GM12878 (cell line): ENCODE measurements around the gene PLXNA4. TPM values are rescaled to one million over a fixed set of nuclear protein-coding genes. Genes with fewer than 3 reads are reported as not detected.

Source experiments
- ATAC-seq: fragments of 200-7000 bp; cut with Tn5 transposase; 3 replicates; pipeline ENCODE4 v1.9.1; 2020; ENCODE audit warnings: mild to moderate bottlenecking, moderate library complexity
- BruUV-seq: library from RNA; stranded (reverse); fragments of 400-500 nt; replicated peaks from 2 replicates; lab custom pipeline; 2021; lab: Mats Ljungman, UMichigan
- CTCF ChIA-PET: fragments of 300-600 bp; sonication (Branson Sonifier 250); formaldehyde crosslinking; extraction: SDS; loops from one replicate; lab custom pipeline; 2021; ENCODE audit warnings: inconsistent platforms; lab: Yijun Ruan, JAX
- POLR2A ChIA-PET: fragments of 350-600 bp; formaldehyde crosslinking; extraction: SDS; loops from one replicate; lab custom pipeline; 2021; ENCODE audit warnings: inconsistent platforms; lab: Charles Lee
- RAD21 ChIA-PET: fragments of 300-600 bp; sonication (Branson Sonifier 250); formaldehyde crosslinking; loops from one replicate; lab custom pipeline; 2023; ENCODE audit warnings: antibody characterized with exemption; ENCODE audit not compliant: unreplicated experiment; lab: Charles Lee
- SMC1A ChIA-PET: fragments of 300-600 bp; sonication (Branson Sonifier 250); formaldehyde crosslinking; loops from one replicate; lab custom pipeline; 2023; ENCODE audit not compliant: unreplicated experiment, uncharacterized antibody; lab: Charles Lee
- DNase-seq: peaks from one replicate; pipeline ENCODE4 v3.0.0-alpha.2; 2011; ENCODE audit warnings: low read depth, low spot score
- FAIRE-seq: peaks from 3 replicates; lab custom pipeline; 2011; peaks lifted over from hg19 to GRCh38; lab: Jason Lieb, UNC
- H2AFZ ChIP-seq: 2 replicates; pipeline ENCODE4 v1.6.0; 2011; ENCODE audit warnings: low read depth, low read length, control low read depth; ENCODE audit not compliant: control insufficient read depth
- H3K27ac ChIP-seq: 2 replicates; pipeline ENCODE4 v1.5.1; 2011; ENCODE audit warnings: control low read depth; ENCODE audit not compliant: control insufficient read depth, insufficient read depth
- H3K27me3 ChIP-seq, 2 experiments: replicated peaks in 1 of 2; 2 replicates each; pipeline versions ENCODE4 v1.6.0 to v1.6.1; 2011; ENCODE audit warnings: low read length in 1 of 2; ENCODE audit not compliant: control insufficient read depth in 2 of 2, insufficient read depth in 2 of 2
- H3K36me3 ChIP-seq, 2 experiments: 2 replicates each; pipeline ENCODE4 v1.5.1; 2011; ENCODE audit warnings: low read length in 1 of 2; ENCODE audit not compliant: control insufficient read depth in 2 of 2, insufficient read depth in 2 of 2
- H3K4me1 ChIP-seq: 2 replicates; pipeline ENCODE4 v1.6.1; 2011; ENCODE audit warnings: mild to moderate bottlenecking, low read length, moderate library complexity, mixed read lengths; ENCODE audit not compliant: control insufficient read depth, insufficient read depth
- H3K4me2 ChIP-seq: 2 replicates; pipeline ENCODE4 v1.6.0; 2011; ENCODE audit warnings: control low read depth; ENCODE audit not compliant: control insufficient read depth, insufficient read depth
- H3K4me3 ChIP-seq: fragments of 200-600 bp; sonication (generic); 2 replicates; pipeline ENCODE4 v1.5.1; 2016
- H3K79me2 ChIP-seq: 2 replicates; pipeline ENCODE4 v1.6.0; 2011; ENCODE audit warnings: low read length; ENCODE audit not compliant: control insufficient read depth, insufficient read depth
- H3K9ac ChIP-seq: 2 replicates; pipeline ENCODE4 v1.8.0; 2011; ENCODE audit warnings: low read length, control low read depth, mixed read lengths; ENCODE audit not compliant: control insufficient read depth, insufficient read depth
- H3K9me3 ChIP-seq: replicated peaks from 3 replicates; pipeline ENCODE4 v1.5.1; 2011; ENCODE audit warnings: mild to moderate bottlenecking, low read length; ENCODE audit not compliant: control insufficient read depth, insufficient read depth
- H4K20me1 ChIP-seq: 2 replicates; pipeline ENCODE4 v1.6.0; 2011; ENCODE audit not compliant: control insufficient read depth, insufficient read depth
- CREB1 ChIP-seq: IDR thresholded peaks from 2 replicates; pipeline ENCODE4 v1.6.1; 2012; ENCODE audit warnings: low read depth, mild to moderate bottlenecking, inconsistent platforms
- CUX1 ChIP-seq: IDR thresholded peaks from 2 replicates; pipeline ENCODE4 v1.6.1; 2012; ENCODE audit warnings: improper control_type of control experiment, low read depth, low read length; ENCODE audit not compliant: insufficient replicate concordance
- EGR1 ChIP-seq, 2 experiments: IDR thresholded peaks; 1 replicate in 1 of 2; 2 replicates in 1 of 2; pipeline ENCODE4 v1.6.1; 2011 to 2012; ENCODE audit warnings: low read depth in 2 of 2, low read length in 2 of 2, borderline replicate concordance in 1 of 2, mild to moderate bottlenecking in 1 of 2, moderate library complexity in 1 of 2
- GABPA ChIP-seq: IDR thresholded peaks from 2 replicates; pipeline ENCODE4 v1.6.1; 2014; ENCODE audit warnings: antibody characterized with exemption, low read depth, mild to moderate bottlenecking, inconsistent platforms
- IKZF1 ChIP-seq: fragments of 450-650 bp; conservative IDR thresholded peaks from 2 replicates; pipeline ENCODE4 v1.6.1; 2017; ENCODE audit warnings: antibody characterized with exemption, mild to moderate bottlenecking
- MYC ChIP-seq: IDR thresholded peaks from 2 replicates; pipeline ENCODE4 v1.6.1; 2011; ENCODE audit warnings: mild to moderate bottlenecking, low read length, moderate library complexity, inconsistent platforms; ENCODE audit not compliant: insufficient read depth, insufficient replicate concordance, insufficient read length, severe bottlenecking
- NFYA ChIP-seq: IDR thresholded peaks from 2 replicates; pipeline ENCODE4 v1.6.1; 2011; ENCODE audit warnings: low read depth, mild to moderate bottlenecking, low read length, improper control_type of control experiment, borderline replicate concordance
- NR2F1 ChIP-seq: fragments of 450-650 bp; conservative IDR thresholded peaks from 2 replicates; pipeline ENCODE4 v1.6.1; 2017; ENCODE audit warnings: mild to moderate bottlenecking
- PRDM15 ChIP-seq: fragments of 450-650 bp; formaldehyde crosslinking; IDR thresholded peaks from 2 replicates; pipeline ENCODE4 v1.4.0; 2020; ENCODE audit warnings: mild to moderate bottlenecking, moderate library complexity
- RUNX3 ChIP-seq: IDR thresholded peaks from 2 replicates; pipeline ENCODE4 v1.6.1; 2012; ENCODE audit warnings: low read length, inconsistent platforms
- STAT1 ChIP-seq: fragments of 450-650 bp; conservative IDR thresholded peaks from 2 replicates; pipeline ENCODE4 v1.6.1; 2014; ENCODE audit warnings: antibody characterized with exemption, mild to moderate bottlenecking
- STAT3 ChIP-seq: IDR thresholded peaks from 2 replicates; pipeline ENCODE4 v1.6.1; 2011; ENCODE audit warnings: low read depth, low read length, improper control_type of control experiment
- TAF1 ChIP-seq: IDR thresholded peaks from 2 replicates; pipeline ENCODE4 v1.6.1; 2011; ENCODE audit warnings: mild to moderate bottlenecking, low read depth, low read length, borderline replicate concordance
- TCF7 ChIP-seq: IDR thresholded peaks from 2 replicates; pipeline ENCODE4 v1.6.1; 2014; ENCODE audit warnings: antibody characterized with exemption, borderline replicate concordance
- WGBS: methylation state at CpG from one replicate; pipeline ENCODE4 v1.1.6; 2016; ENCODE audit warnings: low lambda C conversion rate; ENCODE audit not compliant: insufficient replicate concordance, insufficient coverage; ENCODE audit errors: missing lambda C conversion rate; 5-methylcytosine and 5-hydroxymethylcytosine counted together
- in situ Hi-C: fragments of 300-500 bp; cut with MboI; formaldehyde crosslinking; loops from 9 replicates; pipeline ENCODE4 v1.14.3; 2018; ENCODE audit warnings: mixed read lengths
- intact Hi-C: fragments of 100-400 bp; cut with micrococcal nuclease; formaldehyde crosslinking; loops from one replicate; pipeline ENCODE4 v1.14.2; 2022; ENCODE audit not compliant: unreplicated experiment
- polyA plus RNA-seq, 11 experiments: library from polyadenylated mRNA; depleted of rRNA in 4 of 11; unstranded in 6 of 11; stranded (reverse) in 5 of 11; fragments of >200 nt; fragmentation: Nextera tagmentation in 4 of 11; fragmentation: Illumina TruSeq in 1 of 11; extraction: Ambion mirVana in 4 of 11; extraction: Trizol in 1 of 11; gene quantifications; 1 replicate in 1 of 11; 2 replicates in 10 of 11; pipeline versions ENCODE4 v1.2.1 to v1.2.3, GENCODE V29; 2011 to 2016; ENCODE audit warnings: inconsistent platforms in 2 of 11, missing spikeins in 2 of 11, low read depth in 1 of 11
- total RNA-seq, 4 experiments: library from RNA; depleted of rRNA in 3 of 4; stranded (reverse); fragments of >200 nt in 3 of 4; fragmentation: Illumina TruSeq in 1 of 4; extraction: Trizol in 1 of 4; gene quantifications; 2 replicates each; pipeline versions ENCODE4 v1.2.1 to v1.2.3, GENCODE V29; 2013 to 2021
- TF ChIP-seq, protein P1 (sequence below): fragments of 450-650 bp; IDR thresholded peaks from 2 replicates; pipeline ENCODE4 v1.6.1; 2017; ENCODE audit warnings: borderline replicate concordance

The PLXNA4 gene
- total and polyA plus RNA-seq, 10 of the 15 experiments (the other 5 are each of a cell fraction or from before 2014, with no cell fraction given): 0.03 TPM; not detected in 9

DNA sequence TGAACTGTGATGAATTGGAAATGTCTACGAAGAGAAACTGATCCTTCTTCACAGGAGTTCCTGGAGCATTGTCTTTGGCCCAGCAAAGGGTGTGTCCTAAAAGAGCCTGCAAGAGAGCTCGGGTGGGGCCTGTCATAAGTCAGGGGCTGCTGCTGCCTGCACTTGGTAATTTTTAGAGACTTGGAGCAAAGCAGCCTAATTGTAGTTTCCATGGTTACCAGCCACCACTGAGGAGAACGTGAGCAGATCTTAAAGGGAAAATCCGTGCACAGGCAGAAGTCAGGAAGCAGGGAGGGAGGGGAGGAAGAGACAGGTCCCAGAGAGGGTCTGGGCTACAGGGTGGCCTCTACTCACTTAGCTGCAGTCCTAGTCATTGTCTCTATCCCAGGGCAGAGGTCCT is 463.6 kb downstream of the PLXNA4 start:
- ChIA-PET SMC1A (no interaction called here), RAD21 (no interaction called here), POLR2A (no interaction called here), CTCF (interaction anchor here (0.7 to 1.0 kb wide), 2 partner anchors 47 to 468 kb away, joined by 3 to 4 read pairs; no protein-coding TSS in a partner anchor)
- Histone ChIP-seq H2AFZ (no peak overlapping the region), H3K4me3 (no peak overlapping the region), H3K36me3 (no peaks in the 10 kb centered on the region), H3K4me1 (no peaks in the 10 kb centered on the region), H3K9ac (no peak overlapping the region), H3K27me3 (peaks cover 0 to 3% of the 10 kb centered on the region in 2 experiments; a peak in 2 of 4 replicates), H4K20me1 (no peaks in the 10 kb centered on the region), H3K9me3 (no peaks in the 10 kb centered on the region), H3K79me2 (no peaks in the 10 kb centered on the region), H3K27ac (no peak overlapping the region), H3K4me2 (no peak overlapping the region)
- no peak for FAIRE-seq
- intact Hi-C loops (no loop called here), in situ Hi-C loops (no loop called here)
- BruUV-seq: no TSS peak
- ATAC-seq: no peak
- 8% methylated on average over 4 of the region's 4 CpGs for WGBS
- DNase-seq: no peak
- TF ChIP-seq MYC: no peak
- TF ChIP-seq NR2F1: no peak
- TF ChIP-seq STAT1: no peak
- TF ChIP-seq STAT3: no peak
- no peak for TF ChIP-seq TAF1
- no peak for TF ChIP-seq RUNX3
- TF ChIP-seq EGR1 (IDR thresholded peaks at IDR 0.05; ENCODE audit: borderline replicate concordance in 1 of 2, low read depth in 2 of 2, low read length in 2 of 2): no peak
- TF ChIP-seq CREB1: no peak
- no peak for TF ChIP-seq IKZF1
- no peak for TF ChIP-seq TCF7
- TF ChIP-seq NFYA: no peak
- no peak for TF ChIP-seq PRDM15 (CRISPR knock-in tag)
- no peak for TF ChIP-seq CUX1
- no peak for TF ChIP-seq GABPA
- TF ChIP-seq, protein P1, sequence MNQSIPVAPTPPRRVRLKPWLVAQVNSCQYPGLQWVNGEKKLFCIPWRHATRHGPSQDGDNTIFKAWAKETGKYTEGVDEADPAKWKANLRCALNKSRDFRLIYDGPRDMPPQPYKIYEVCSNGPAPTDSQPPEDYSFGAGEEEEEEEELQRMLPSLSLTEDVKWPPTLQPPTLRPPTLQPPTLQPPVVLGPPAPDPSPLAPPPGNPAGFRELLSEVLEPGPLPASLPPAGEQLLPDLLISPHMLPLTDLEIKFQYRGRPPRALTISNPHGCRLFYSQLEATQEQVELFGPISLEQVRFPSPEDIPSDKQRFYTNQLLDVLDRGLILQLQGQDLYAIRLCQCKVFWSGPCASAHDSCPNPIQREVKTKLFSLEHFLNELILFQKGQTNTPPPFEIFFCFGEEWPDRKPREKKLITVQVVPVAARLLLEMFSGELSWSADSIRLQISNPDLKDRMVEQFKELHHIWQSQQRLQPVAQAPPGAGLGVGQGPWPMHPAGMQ: no peak
